OCI-LY1 (cell line): Measurements from ENCODE around the gene ACSM5.
"Not testable (repeated sequence)": the region's sequence is repeated elsewhere in the genome, so short reads cannot be mapped to it uniquely, and the experiment has no call there.

Source experiments
- H2AFZ ChIP-seq: fragments of 200-600 bp; sonication (generic), shearing (Covaris generic); 2 replicates; pipeline ENCODE4 v1.6.0; 2014; ENCODE audit warnings: antibody characterized with exemption, mild to moderate bottlenecking, low read length
- H3F3A ChIP-seq: fragments of 200-600 bp; sonication (generic), shearing (Covaris generic); 2 replicates; pipeline ENCODE4 v1.6.0; 2014; ENCODE audit warnings: mild to moderate bottlenecking, antibody characterized with exemption, low read length, moderate library complexity; ENCODE audit not compliant: insufficient read depth
- H3K27ac ChIP-seq: fragments of 200-600 bp; sonication (generic); 2 replicates; pipeline ENCODE4 v1.5.1; 2014; ENCODE audit warnings: low read length, mixed run types, mild to moderate bottlenecking, low read depth; ENCODE audit not compliant: poor library complexity, severe bottlenecking
- H3K27me3 ChIP-seq: fragments of 200-600 bp; sonication (generic); 2 replicates; pipeline ENCODE4 v1.6.0; 2014; ENCODE audit warnings: antibody characterized with exemption, mild to moderate bottlenecking, low read length, moderate library complexity; ENCODE audit not compliant: insufficient read depth
- H3K36me3 ChIP-seq: fragments of 200-600 bp; sonication (generic); 2 replicates; pipeline ENCODE4 v1.6.1; 2014; ENCODE audit warnings: mild to moderate bottlenecking, antibody characterized with exemption, low read length, moderate library complexity, mixed read lengths; ENCODE audit not compliant: insufficient read depth
- H3K4me1 ChIP-seq: fragments of 200-600 bp; sonication (generic); 2 replicates; pipeline ENCODE4 v1.5.1; 2014; ENCODE audit warnings: mild to moderate bottlenecking, low read length, moderate library complexity; ENCODE audit not compliant: insufficient read depth, severe bottlenecking
- H3K4me2 ChIP-seq: fragments of 200-600 bp; sonication (generic), shearing (Covaris generic); 2 replicates; pipeline ENCODE4 v1.6.1; 2014; ENCODE audit warnings: low read length
- H3K4me3 ChIP-seq: fragments of 200-600 bp; sonication (generic); 2 replicates; pipeline ENCODE4 v1.5.1; 2014; ENCODE audit warnings: low read length, low read depth, mild to moderate bottlenecking, mixed read lengths; ENCODE audit not compliant: poor library complexity, severe bottlenecking
- H3K79me2 ChIP-seq: fragments of 200-600 bp; shearing (Covaris generic); 2 replicates; pipeline ENCODE4 v1.6.1; 2016; ENCODE audit warnings: mixed run types, low read length, mixed read lengths; ENCODE audit not compliant: insufficient read depth
- H3K9ac ChIP-seq: fragments of 200-600 bp; sonication (generic), shearing (Covaris generic); 2 replicates; pipeline ENCODE4 v1.6.1; 2014; ENCODE audit warnings: mild to moderate bottlenecking, low read length, mixed read lengths
- H3K9me2 ChIP-seq: fragments of 200-600 bp; sonication (generic), shearing (Covaris generic); 2 replicates; pipeline ENCODE4 v1.6.1; 2014; ENCODE audit warnings: low read depth, mild to moderate bottlenecking, low read length, mixed read lengths
- H3K9me3 ChIP-seq: fragments of 200-600 bp; shearing (Covaris generic); 2 replicates; pipeline ENCODE4 v1.6.1; 2014; ENCODE audit warnings: low read length, mixed read lengths
- H4K20me1 ChIP-seq: fragments of 200-600 bp; sonication (generic), shearing (Covaris generic); 2 replicates; pipeline ENCODE4 v1.6.0; 2016; ENCODE audit warnings: mild to moderate bottlenecking, low read length; ENCODE audit not compliant: insufficient read depth
- CTCF ChIP-seq: fragments of 200-600 bp; sonication (generic), shearing (Covaris generic); IDR thresholded peaks from 2 replicates; pipeline ENCODE4 v1.5.1; 2017; ENCODE audit warnings: mild to moderate bottlenecking, antibody characterized with exemption, low read length, moderate library complexity, mixed read lengths
- EZH2 ChIP-seq: fragments of 200-600 bp; sonication (generic), shearing (Covaris generic); IDR thresholded peaks from 2 replicates; pipeline ENCODE4 v1.8.0; 2017; ENCODE audit warnings: borderline replicate concordance, mixed run types, mild to moderate bottlenecking, antibody characterized with exemption, low read length, moderate library complexity, mixed read lengths

Gene ACSM5

GRCh38 chr16:20477188-20477744 is 67.9 kb downstream of the ACSM5 start:
- not testable (repeated sequence) for H4K20me1 ChIP-seq

GRCh38 chr16:20483989-20484388 is 74.7 kb downstream of the ACSM5 start:
- H3K4me2 ChIP-seq, H3K36me3 ChIP-seq, H2AFZ ChIP-seq, H3K4me1 ChIP-seq, H3K9me2 ChIP-seq, H3K4me3 ChIP-seq, H3K27ac ChIP-seq, H3K79me2 ChIP-seq, H3F3A ChIP-seq, H4K20me1 ChIP-seq, H3K9ac ChIP-seq, H3K27me3 ChIP-seq, H3K9me3 ChIP-seq: not testable (repeated sequence)

More at GRCh38 chr16:20477188-20477744, 67.9 kb downstream of the ACSM5 start:
- not testable (repeated sequence) for H3K27me3 ChIP-seq, H3K9me2 ChIP-seq, H3K36me3 ChIP-seq, H3K9ac ChIP-seq, H3K4me3 ChIP-seq, H3K4me2 ChIP-seq, H3K79me2 ChIP-seq, H3K4me1 ChIP-seq, H2AFZ ChIP-seq, H3F3A ChIP-seq, H3K27ac ChIP-seq, H3K9me3 ChIP-seq

DNA sequence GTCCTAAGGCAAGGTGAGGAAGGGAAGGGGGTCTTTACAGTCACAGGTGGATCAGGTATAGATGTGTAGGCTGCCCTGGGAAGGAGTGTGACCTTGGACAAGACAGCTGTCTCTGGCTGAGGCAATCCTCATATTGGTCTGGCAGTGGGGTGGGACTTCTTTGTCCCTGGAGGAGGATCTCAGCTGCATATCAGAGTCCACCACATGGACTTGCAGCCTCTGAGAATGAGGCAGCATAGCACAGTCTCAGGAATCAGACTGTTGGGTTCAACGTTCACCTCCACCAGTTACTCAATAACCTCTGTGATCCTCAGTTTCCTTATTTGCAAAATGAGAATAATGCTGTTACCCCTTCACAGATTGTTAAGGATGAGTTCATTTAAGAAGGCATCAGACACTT is 75.4 kb downstream of the ACSM5 start:
- H4K20me1 ChIP-seq = no peaks in the 10 kb centered on the region
- no peaks in the 10 kb centered on the region for H3K9me3 ChIP-seq
- H3K79me2 ChIP-seq = no peaks in the 10 kb centered on the region
- no peaks in the 10 kb centered on the region for H3K27me3 ChIP-seq
- no peak for TF ChIP-seq CTCF
- TF ChIP-seq EZH2 = no peak
- no peaks in the 10 kb centered on the region for H3K4me1 ChIP-seq
- H3K9ac ChIP-seq = no peak overlapping the region
- no peak overlapping the region for H3K4me3 ChIP-seq
- H3K27ac ChIP-seq = no peak overlapping the region
- H2AFZ ChIP-seq = no peak overlapping the region
- H3F3A ChIP-seq = no peaks in the 10 kb centered on the region
- no peaks in the 10 kb centered on the region for H3K9me2 ChIP-seq
- H3K36me3 ChIP-seq = no peaks in the 10 kb centered on the region
- no peak overlapping the region for H3K4me2 ChIP-seq

DNA sequence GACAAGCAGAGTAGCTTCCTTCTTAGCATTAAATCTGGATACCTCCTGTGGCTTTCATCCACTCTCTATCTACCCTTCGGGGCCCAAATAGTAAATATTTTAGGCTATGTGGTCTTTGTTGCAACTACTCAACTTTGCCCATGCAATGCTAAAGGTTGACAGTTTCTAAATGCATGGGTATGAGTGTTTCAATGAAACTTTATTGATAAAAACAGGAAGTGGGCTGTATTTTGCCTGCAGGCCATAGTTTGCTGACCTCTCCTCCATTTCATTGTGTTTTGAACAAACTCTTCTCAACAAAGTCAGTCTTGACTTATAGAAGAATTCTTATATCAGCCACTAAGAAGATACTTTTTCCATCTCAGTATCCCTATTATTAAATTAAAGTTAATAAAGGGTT is 76.1 kb downstream of the ACSM5 start:
- Histone ChIP-seq H3K9ac (no peak overlapping the region), H4K20me1 (no peaks in the 10 kb centered on the region), H2AFZ (no peak overlapping the region), H3K9me3 (no peaks in the 10 kb centered on the region), H3K27ac (no peak overlapping the region), H3K27me3 (no peaks in the 10 kb centered on the region), H3K79me2 (no peaks in the 10 kb centered on the region), H3K4me3 (no peak overlapping the region), H3K36me3 (no peaks in the 10 kb centered on the region), H3K9me2 (no peaks in the 10 kb centered on the region), H3K4me2 (no peak overlapping the region), H3F3A (no peaks in the 10 kb centered on the region), H3K4me1 (no peaks in the 10 kb centered on the region)
- TF ChIP-seq EZH2 (no peak), CTCF (no peak)
